HG03095 (cell line): ENCODE results near the gene MYOM1.
A peak's percentile ranks its signal among the peaks of the same experiment; 100 is the strongest.
"Not testable (repeated sequence)": the region's sequence is repeated elsewhere in the genome, so short reads cannot be mapped to it uniquely, and the experiment has no call there.

ENCODE experiments used
- ATAC-seq: cut with Tn5 transposase; IDR thresholded peaks from one replicate; pipeline ENCODE4 v1.9.1; 2021; ENCODE audit warnings: moderate library complexity; ENCODE audit not compliant: unreplicated experiment

MYOM1 gene

GRCh38 chr18:3041843-3042242 lies 177.9 kb downstream of the MYOM1 start:
- no peak for ATAC-seq

GRCh38 chr18:3040881-3041280 lies 178.9 kb downstream of the MYOM1 start:
- no peak for ATAC-seq

DNA sequence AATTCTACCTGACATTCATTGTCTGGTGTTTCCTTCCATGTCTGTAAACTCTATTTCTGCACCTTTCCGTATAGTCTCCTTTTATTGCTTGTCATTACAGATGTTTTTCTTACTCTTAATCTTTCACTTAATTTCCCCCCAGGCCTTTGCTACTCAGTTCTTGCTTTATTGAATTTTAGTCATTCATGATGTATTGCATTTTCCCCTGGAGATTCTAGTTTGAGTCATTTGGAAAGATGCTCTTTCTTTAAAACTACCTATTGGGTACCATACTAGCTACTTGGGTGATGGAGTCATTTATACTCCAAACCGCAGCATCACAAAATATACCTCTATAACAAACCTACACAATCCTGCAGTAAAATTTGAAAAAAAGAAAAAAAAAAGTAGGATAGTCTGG lies 179.6 kb downstream of the MYOM1 start:
- ATAC-seq: no peak

GRCh38 chr18:3037423-3037915 lies 182.3 kb downstream of the MYOM1 start:
- peak; percentile 100 for ATAC-seq

- ATAC-seq: no peak
These were observed 183.7 kb downstream of the MYOM1 start for GRCh38 chr18:3036108-3036507.

GRCh38 chr18:3035635-3036034 lies 184.1 kb downstream of the MYOM1 start:
- no peak for ATAC-seq

GRCh38 chr18:3032721-3033120 lies 187.0 kb downstream of the MYOM1 start:
- no peak for ATAC-seq

DNA sequence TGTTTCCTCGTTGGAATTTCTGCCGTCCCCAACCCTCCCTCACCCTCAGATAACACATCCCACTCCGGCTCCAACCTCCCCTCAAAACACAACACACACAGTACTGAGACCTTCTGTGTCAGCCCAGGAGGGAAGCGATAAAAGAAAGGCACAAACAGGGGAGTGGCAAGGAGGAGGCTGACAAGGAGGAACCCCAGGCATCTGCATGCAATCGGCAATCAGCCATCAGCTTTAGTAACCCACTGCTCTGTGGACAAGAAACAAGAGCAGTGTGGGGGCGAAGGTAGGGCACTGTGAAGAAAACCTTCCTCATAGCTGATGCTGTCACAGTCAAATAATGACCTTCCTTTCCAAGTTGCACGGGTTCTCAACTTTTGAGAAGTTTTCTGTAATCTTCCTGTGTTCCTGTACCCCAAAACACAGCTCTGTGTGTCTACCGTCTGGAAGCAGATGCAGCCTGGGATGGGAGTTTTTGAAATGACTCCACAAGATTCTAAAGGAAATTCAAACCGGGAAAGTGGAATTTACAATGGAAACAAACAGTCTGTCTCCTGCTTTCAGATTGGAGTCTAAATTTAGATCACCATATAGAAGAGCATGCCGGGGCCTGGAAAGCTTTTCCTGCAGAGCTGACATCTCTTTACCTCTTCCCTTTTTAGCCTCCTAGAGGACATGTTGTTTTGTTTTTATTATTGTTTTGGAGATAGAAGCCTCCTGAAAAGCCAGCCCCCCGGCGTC lies 190.4 kb downstream of the MYOM1 start:
- no peak for ATAC-seq

DNA sequence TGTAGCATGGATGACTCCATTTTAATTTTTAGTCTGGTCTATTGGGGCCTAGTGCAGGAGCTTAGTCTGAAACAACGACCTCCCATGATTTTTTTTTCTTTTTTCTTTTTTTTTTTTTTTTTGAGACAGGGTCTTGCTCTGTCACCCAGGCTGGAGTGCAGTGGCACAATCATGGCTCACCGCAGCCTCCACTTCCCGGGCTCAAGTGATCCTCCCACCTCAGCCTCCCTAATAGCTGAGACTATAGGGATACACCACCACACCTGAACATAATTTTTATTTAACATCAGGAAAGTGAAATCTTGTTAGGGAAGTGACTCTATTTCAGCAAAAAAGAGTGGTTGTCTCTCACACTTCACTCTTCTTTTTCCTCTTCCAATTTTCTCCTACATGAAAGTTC lies 191.7 kb downstream of the MYOM1 start:
- ATAC-seq: not testable (repeated sequence)

DNA sequence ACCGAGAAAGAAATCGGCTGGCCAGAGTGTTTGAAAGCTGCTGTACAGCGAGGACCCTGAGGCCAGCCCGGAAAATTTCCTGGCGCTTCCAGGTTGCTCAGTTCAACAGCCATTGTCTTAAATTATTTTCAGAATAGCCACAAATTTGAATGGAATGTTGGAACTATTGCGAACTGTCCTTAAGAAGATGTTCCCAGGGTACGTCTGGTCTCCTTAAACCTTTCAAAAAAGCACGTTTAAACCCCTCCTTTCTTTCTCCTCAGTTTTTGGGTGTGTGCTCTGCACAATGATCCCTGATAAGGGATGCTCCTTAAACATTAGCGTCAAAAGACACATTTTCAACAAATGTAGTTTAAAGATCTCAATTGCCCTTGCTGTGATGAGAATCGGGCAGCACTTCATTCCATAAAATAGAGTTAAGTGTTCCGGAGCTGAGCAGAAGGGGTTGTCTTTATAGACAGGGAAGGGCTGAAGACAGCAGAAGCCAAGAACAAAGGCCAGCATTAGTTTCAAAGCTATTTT lies 192.3 kb downstream of the MYOM1 start:
- no peak for ATAC-seq

GRCh38 chr18:3025544-3025943 lies 194.2 kb downstream of the MYOM1 start:
- ATAC-seq: no peak

DNA sequence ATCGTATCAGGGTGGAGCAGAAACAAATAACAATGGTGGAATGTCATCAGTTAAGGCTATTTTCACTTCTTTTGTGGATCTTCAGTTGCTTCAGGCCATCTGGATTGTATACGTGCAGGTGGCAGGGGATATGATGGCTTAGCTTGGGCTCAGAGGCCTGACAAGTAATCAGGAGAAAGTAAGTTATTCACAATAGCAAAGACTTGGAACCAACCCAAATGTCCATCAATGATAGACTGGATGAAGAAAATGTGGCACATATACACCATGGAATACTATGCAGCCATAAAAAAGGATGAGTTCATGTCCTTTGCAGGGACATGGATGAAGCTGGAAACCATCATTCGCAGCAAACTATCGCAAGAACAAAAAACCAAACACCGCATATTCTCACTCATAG lies 196.2 kb downstream of the MYOM1 start:
- ATAC-seq: not testable (repeated sequence)
